Activated CD8-positive, alpha-beta T cell treated with anti-CD3 and anti-CD28 coated beads for 36 hours (primary cell): ENCODE measurements around the gene CABP5. TPM values are rescaled to one million over a fixed set of nuclear protein-coding genes. Genes with fewer than 3 reads are reported as not detected.

Experiments
- ATAC-seq: fragments of 200-7000 bp; cut with Tn5 transposase; one replicate; pipeline ENCODE4 v1.10.0; 2021; ENCODE audit warnings: mild to moderate bottlenecking, moderate library complexity
- CTCF ChIA-PET: fragments of 350-600 bp; sonication (Branson Sonifier 250); formaldehyde crosslinking; loops from one replicate; lab custom pipeline; 2021; ENCODE audit warnings: antibody characterized with exemption; lab: Charles Lee
- POLR2A ChIA-PET: fragments of 350-600 bp; sonication (Branson Sonifier 250); formaldehyde crosslinking; loops from one replicate; lab custom pipeline; 2021; ENCODE audit warnings: antibody characterized with exemption; lab: Charles Lee
- DNase-seq: peaks from one replicate; pipeline ENCODE4 v3.0.0-alpha.2; 2020
- H3K27ac Mint-ChIP-seq: one replicate; pipeline ENCODE4 v1.8.0; 2021; ENCODE audit warnings: mild to moderate bottlenecking, mixed read lengths
- H3K27me3 Mint-ChIP-seq: one replicate; pipeline ENCODE4 v1.8.0; 2021; ENCODE audit warnings: mixed read lengths
- H3K36me3 Mint-ChIP-seq: one replicate; pipeline ENCODE4 v1.8.0; 2021; ENCODE audit warnings: low read depth, mixed read lengths
- H3K4me1 Mint-ChIP-seq: one replicate; pipeline ENCODE4 v1.8.0; 2021; ENCODE audit warnings: low read depth, mixed read lengths
- H3K4me3 Mint-ChIP-seq: one replicate; pipeline ENCODE4 v1.8.0; 2021; ENCODE audit warnings: mild to moderate bottlenecking, moderate library complexity, mixed read lengths
- H3K9me3 Mint-ChIP-seq: one replicate; pipeline ENCODE4 v1.8.0; 2021; ENCODE audit warnings: mixed read lengths
- CTCF ChIP-seq: fragments of 200-600 bp; IDR thresholded peaks from one replicate; pipeline ENCODE4 v1.8.0; 2022; ENCODE audit warnings: antibody characterized with exemption, mild to moderate bottlenecking
- intact Hi-C: fragments of 100-400 bp; cut with micrococcal nuclease; formaldehyde crosslinking; loops from one replicate; pipeline ENCODE4 v1.10.0; 2022
- total RNA-seq, 2 experiments: library from RNA; stranded (reverse); gene quantifications; one replicate each; pipeline ENCODE4 v1.2.3, GENCODE V29; 2021

Gene CABP5
- total RNA-seq, 2 experiments from 2014 or later: not detected

- intact Hi-C loops: no loop called here
- ChIA-PET POLR2A (no interaction called here), CTCF (no interaction called here)
- TF ChIP-seq CTCF: no peak
- Mint-ChIP-seq H3K9me3 (no peaks in the 10 kb centered on the region), H3K36me3 (no peaks in the 10 kb centered on the region), H3K4me1 (no peaks in the 10 kb centered on the region), H3K4me3 (no peak overlapping the region), H3K27me3 (peaks cover 18% of the 10 kb centered on the region), H3K27ac (no peak overlapping the region)
- no peak for ATAC-seq
- DNase-seq: no peak
These were observed 23.2 kb downstream of the CABP5 start for GRCh38 chr19:48020686-48021085.

GRCh38 chr19:48010932-48011758 lies 32.7 kb downstream of the CABP5 start:
- intact Hi-C loops: no loop called here
- H3K36me3 Mint-ChIP-seq: no peaks in the 10 kb centered on the region
- H3K9me3 Mint-ChIP-seq: no peaks in the 10 kb centered on the region
- DNase-seq: no peak
- CTCF ChIA-PET: no interaction called here
- TF ChIP-seq CTCF: no peak
- peaks cover 14% of the 10 kb centered on the region for H3K27me3 Mint-ChIP-seq
- H3K4me3 Mint-ChIP-seq: no peak overlapping the region
- H3K27ac Mint-ChIP-seq: no peak overlapping the region
- no peak for ATAC-seq
- POLR2A ChIA-PET: no interaction called here
- no peaks in the 10 kb centered on the region for H3K4me1 Mint-ChIP-seq

GRCh38 chr19:48006762-48007161 lies 37.1 kb downstream of the CABP5 start:
- H3K9me3 Mint-ChIP-seq: no peaks in the 10 kb centered on the region
- peak; percentile 23 for DNase-seq
- H3K27me3 Mint-ChIP-seq: peaks cover 13% of the 10 kb centered on the region
- intact Hi-C loops: no loop called here
- peak; percentile 16 for TF ChIP-seq CTCF
- no peak overlapping the region for H3K27ac Mint-ChIP-seq
- H3K36me3 Mint-ChIP-seq: no peaks in the 10 kb centered on the region
- no peaks in the 10 kb centered on the region for H3K4me1 Mint-ChIP-seq
- H3K4me3 Mint-ChIP-seq: no peak overlapping the region
- no peak for ATAC-seq
- ChIA-PET POLR2A (no interaction called here), CTCF (interaction anchor here (1.1 to 1.7 kb wide), 2 partner anchors 11 to 43 kb away, joined by 3 to 7 read pairs; no protein-coding TSS in a partner anchor)

- H3K27ac Mint-ChIP-seq: no peak overlapping the region
- no peaks in the 10 kb centered on the region for H3K4me1 Mint-ChIP-seq
- intact Hi-C loops: no loop called here
- H3K9me3 Mint-ChIP-seq: no peaks in the 10 kb centered on the region
- ChIA-PET CTCF (interaction anchor here (0.6 kb wide), 1 partner anchor 148 kb away, joined by 3 read pairs; no protein-coding TSS in a partner anchor), POLR2A (interaction anchor here (1.1 kb wide), 1 partner anchor 9 kb away, joined by 3 read pairs; no protein-coding TSS in a partner anchor)
- H3K4me3 Mint-ChIP-seq: no peak overlapping the region
- TF ChIP-seq CTCF: no peak
- no peaks in the 10 kb centered on the region for H3K36me3 Mint-ChIP-seq
- no peak for ATAC-seq
- DNase-seq: no peak
- H3K27me3 Mint-ChIP-seq: peaks cover 13% of the 10 kb centered on the region
These were observed 39.6 kb downstream of the CABP5 start for GRCh38 chr19:48004236-48004635.

GRCh38 chr19:48000846-48001245 lies 43.0 kb downstream of the CABP5 start:
- POLR2A ChIA-PET: no interaction called here
- Mint-ChIP-seq H3K9me3 (no peaks in the 10 kb centered on the region), H3K36me3 (no peaks in the 10 kb centered on the region), H3K27me3 (peaks cover 12% of the 10 kb centered on the region), H3K4me1 (no peaks in the 10 kb centered on the region), H3K27ac (no peak overlapping the region), H3K4me3 (no peak overlapping the region)
- intact Hi-C loops: no loop called here
- no peak for DNase-seq
- TF ChIP-seq CTCF: no peak
- CTCF ChIA-PET: interaction anchor here (1.2 kb wide), 1 partner anchor 37 kb away, joined by 3 read pairs; no protein-coding TSS in a partner anchor
- no peak for ATAC-seq
